ENCODE results near the gene FERMT3. TPM values are rescaled to one million over a fixed set of nuclear protein-coding genes. Genes with fewer than 3 reads are reported as not detected.
"Not testable (repeated sequence)": the region's sequence is repeated elsewhere in the genome, so short reads cannot be mapped to it uniquely, and the experiment has no call there.

Gene FERMT3
- polyA plus RNA-seq, 1 of the 3 experiments (the other 2 are of a cell fraction), result 1.4 TPM

GRCh38 chr11:64157631-64158394 is 48.7 kb upstream of the FERMT3 start (continued):
- TF ChIP-seq REST (IDR thresholded peaks at IDR 0.05; ENCODE audit: low read depth, low read length) (no peak), FOXM1 (IDR thresholded peaks at IDR 0.05; ENCODE audit: low read depth) (no peak)

GRCh38 chr11:64161037-64161436 is 45.5 kb upstream of the FERMT3 start:
- Histone ChIP-seq H3K27ac (ENCODE audit: low read depth in 2 of 2, low read length in 1 of 2) (no peak overlapping the region), H3K36me3 (replicated peaks in 1 of 2; ENCODE audit: control insufficient read depth in 1 of 2, insufficient read depth in 2 of 2, low read length in 1 of 2) (no peaks in the 10 kb centered on the region), H3K27me3 (ENCODE audit: insufficient read depth) (no peaks in the 10 kb centered on the region), H3K9me2 (no peaks in the 10 kb centered on the region), H3K9me3 (no peaks in the 10 kb centered on the region), H3K4me3 (ENCODE audit: low read depth in 2 of 2, low read length in 1 of 2) (no peak overlapping the region), H3K9ac (no peak overlapping the region), H2AFZ (ENCODE audit: low read depth) (no peak overlapping the region), H3K4me1 (ENCODE audit: control insufficient read depth in 1 of 2, insufficient read depth in 2 of 2, low read depth in 1 of 2, low read length in 1 of 2) (peaks cover 8 to 27% of the 10 kb centered on the region in 2 experiments; a peak in 3 of 4 replicates), H3K79me2 (ENCODE audit: insufficient read depth) (peaks cover 7% of the 10 kb centered on the region; the same call in 1 of the 2 replicates), H3F3A (replicated peaks; ENCODE audit: insufficient read depth) (no peaks in the 10 kb centered on the region), H4K20me1 (ENCODE audit: insufficient read depth) (no peaks in the 10 kb centered on the region), H3K4me2 (no peak overlapping the region)
- 99% methylated on average over 10 of the region's 10 CpGs for WGBS (ENCODE audit: low lambda C conversion rate)
- ChIA-PET CTCF (interaction anchor here (7.2 kb wide), 1 partner anchor 10 kb away, joined by 61 read pairs; no protein-coding TSS in a partner anchor), POLR2A (no interaction called here)
- TF ChIP-seq MXI1 (IDR thresholded peaks at IDR 0.05; ENCODE audit: low read depth, low read length), result no peak
- no peak for TF ChIP-seq RFX5 (IDR thresholded peaks at IDR 0.05; ENCODE audit: low read length)
- TF ChIP-seq FOSL2 (IDR thresholded peaks at IDR 0.05; ENCODE audit: borderline replicate concordance, low read depth), result no peak
- no peak for TF ChIP-seq CTCF (IDR thresholded peaks at IDR 0.05)
- TF ChIP-seq NFIC (IDR thresholded peaks at IDR 0.05; ENCODE audit: borderline replicate concordance), result no peak
- no peak for TF ChIP-seq RXRA (IDR thresholded peaks at IDR 0.05; ENCODE audit: borderline replicate concordance, low read depth)
- no peak for DNase-seq

GRCh38 chr11:64162769-64163168 is 43.8 kb upstream of the FERMT3 start:
- DNase-seq; H3K4me2 ChIP-seq; H4K20me1 ChIP-seq (ENCODE audit: insufficient read depth); H3K4me3 ChIP-seq (ENCODE audit: low read depth in 2 of 2, low read length in 1 of 2); H3K27me3 ChIP-seq (ENCODE audit: insufficient read depth); H2AFZ ChIP-seq (ENCODE audit: low read depth); H3K36me3 ChIP-seq (replicated peaks in 1 of 2; ENCODE audit: control insufficient read depth in 1 of 2, insufficient read depth in 2 of 2, low read length in 1 of 2); H3K9ac ChIP-seq; H3K9me2 ChIP-seq; H3K79me2 ChIP-seq (ENCODE audit: insufficient read depth); H3K9me3 ChIP-seq; H3F3A ChIP-seq (replicated peaks; ENCODE audit: insufficient read depth); H3K27ac ChIP-seq (ENCODE audit: low read depth in 2 of 2, low read length in 1 of 2): not testable (repeated sequence)
- 94% methylated on average over 16 of the region's 16 CpGs for WGBS (ENCODE audit: low lambda C conversion rate)
- CTCF ChIA-PET, result interaction anchor here (7.2 kb wide), 1 partner anchor 12 kb away, joined by 61 read pairs; no protein-coding TSS in a partner anchor
- peaks cover 8 to 19% of the 10 kb centered on the region in 2 experiments; a peak in 3 of 4 replicates for H3K4me1 ChIP-seq (ENCODE audit: control insufficient read depth in 1 of 2, insufficient read depth in 2 of 2, low read depth in 1 of 2, low read length in 1 of 2)
- POLR2A ChIA-PET, result interaction anchor here (0.5 kb wide), 1 partner anchor 153 kb away, joined by 3 read pairs; no protein-coding TSS in a partner anchor

Measured in SK-N-SH (cell line).